H54 (cell line): Measurements from ENCODE around the gene CDC42BPG.

Experiments
- DNase-seq: peaks from one replicate; pipeline ENCODE4 v3.0.0; 2011; ENCODE audit warnings: low spot score, mixed read lengths; ENCODE audit not compliant: insufficient read length
- FAIRE-seq: peaks from 3 replicates; lab custom pipeline; 2011; peaks lifted over from hg19 to GRCh38; lab: Jason Lieb, UNC
- POLR2A ChIP-seq: IDR thresholded peaks from 2 replicates; pipeline ENCODE4 v1.6.1; 2011; ENCODE audit warnings: low read depth, mild to moderate bottlenecking, low read length

The CDC42BPG gene

GRCh38 chr11:64789331-64790204, 54.9 kb downstream of the CDC42BPG start:
- no peak for DNase-seq
- no peak for TF ChIP-seq POLR2A
- no peak for FAIRE-seq

GRCh38 chr11:64788321-64789215, 55.9 kb downstream of the CDC42BPG start:
- FAIRE-seq (no peak), DNase-seq (no peak)
- no peak for TF ChIP-seq POLR2A

- FAIRE-seq (no peak), DNase-seq (peak; percentile 77)
- no peak for TF ChIP-seq POLR2A
Measured at GRCh38 chr11:64787526-64788320, 56.7 kb downstream of the CDC42BPG start.

GRCh38 chr11:64786308-64786707, 58.1 kb downstream of the CDC42BPG start:
- FAIRE-seq, result no peak
- DNase-seq, result no peak
- no peak for TF ChIP-seq POLR2A

GRCh38 chr11:64784813-64785581, 59.5 kb downstream of the CDC42BPG start:
- no peak for TF ChIP-seq POLR2A
- FAIRE-seq, result no peak
- DNase-seq, result no peak

GRCh38 chr11:64778473-64779298, 65.8 kb downstream of the CDC42BPG start, which contains the start of gene SF1:
Gene SF1, minus strand, starts transcription at chr11:64778542. Its CDS starts 150 bp downstream, at chr11:64778392.
- peak; percentile 82 for FAIRE-seq

GRCh38 chr11:64778223-64778472, 66.3 kb downstream of the CDC42BPG start:
- FAIRE-seq (no peak), DNase-seq (no peak)
- no peak for TF ChIP-seq POLR2A

More at GRCh38 chr11:64778473-64779298, 65.8 kb downstream of the CDC42BPG start, which contains the start of gene SF1:
- peak; percentile 97 for DNase-seq
- TF ChIP-seq POLR2A, result peak; percentile 89

GRCh38 chr11:64777449-64778222, 66.8 kb downstream of the CDC42BPG start:
- DNase-seq (peak; percentile 88), FAIRE-seq (no peak)
- TF ChIP-seq POLR2A, result peak; percentile 51

- TF ChIP-seq POLR2A, result no peak
- no peak for FAIRE-seq
- DNase-seq, result no peak
Measured at GRCh38 chr11:64776875-64777274, 67.6 kb downstream of the CDC42BPG start.

- no peak for DNase-seq
- no peak for TF ChIP-seq POLR2A
Measured at GRCh38 chr11:64776425-64776824, 68.0 kb downstream of the CDC42BPG start.

GRCh38 chr11:64774144-64774543, 70.3 kb downstream of the CDC42BPG start:
- TF ChIP-seq POLR2A, result no peak
- FAIRE-seq (no peak), DNase-seq (no peak)

More at GRCh38 chr11:64776425-64776824, 68.0 kb downstream of the CDC42BPG start:
- FAIRE-seq, result no peak
